AG04450 (cell line): Measurements from ENCODE around the gene KCTD21. TPM values are rescaled to one million over a fixed set of nuclear protein-coding genes. Genes with fewer than 3 reads are reported as not detected.

Experiments used
- CTCF ChIA-PET: fragments of 300-600, 350-600 bp; formaldehyde crosslinking; extraction: SDS; loops from one replicate; lab custom pipeline; 2022; ENCODE audit warnings: antibody characterized with exemption, inconsistent platforms; lab: Charles Lee
- POLR2A ChIA-PET: fragments of 350-600 bp; formaldehyde crosslinking; extraction: SDS; loops from one replicate; lab custom pipeline; 2021; ENCODE audit warnings: antibody characterized with exemption, inconsistent platforms; lab: Yijun Ruan, JAX
- DNase-seq: peaks from one replicate; pipeline ENCODE4 v3.0.0-alpha.2; 2011; ENCODE audit warnings: low read depth, low spot score
- H3K27ac ChIP-seq: one replicate; pipeline ENCODE4 v1.5.1; 2012; ENCODE audit warnings: low read depth, low read length, control low read depth
- H3K27me3 ChIP-seq: one replicate; pipeline ENCODE4 v1.6.0; 2012; ENCODE audit warnings: low read length; ENCODE audit not compliant: control insufficient read depth, insufficient read depth
- H3K4me3 ChIP-seq: 2 replicates; pipeline ENCODE4 v1.5.1; 2011; ENCODE audit warnings: mild to moderate bottlenecking, low read depth, low read length, control low read depth
- H3K9me3 ChIP-seq: 2 replicates; pipeline ENCODE4 v1.5.1; 2012; ENCODE audit warnings: low read length; ENCODE audit not compliant: control insufficient read depth, insufficient read depth
- polyA plus RNA-seq: library from polyadenylated mRNA; depleted of rRNA; stranded (reverse); fragments of >200 nt; gene quantifications from 2 replicates; pipeline ENCODE4 v1.2.3, GENCODE V29; 2011
- TF ChIP-seq, protein P1 (sequence below): IDR thresholded peaks from 2 replicates; pipeline ENCODE4 v1.5.1; 2011; ENCODE audit warnings: low read depth, low read length, control low read depth, inconsistent platforms

KCTD21 gene
- polyA plus RNA-seq, 1 experiment = 18.4 TPM

DNA sequence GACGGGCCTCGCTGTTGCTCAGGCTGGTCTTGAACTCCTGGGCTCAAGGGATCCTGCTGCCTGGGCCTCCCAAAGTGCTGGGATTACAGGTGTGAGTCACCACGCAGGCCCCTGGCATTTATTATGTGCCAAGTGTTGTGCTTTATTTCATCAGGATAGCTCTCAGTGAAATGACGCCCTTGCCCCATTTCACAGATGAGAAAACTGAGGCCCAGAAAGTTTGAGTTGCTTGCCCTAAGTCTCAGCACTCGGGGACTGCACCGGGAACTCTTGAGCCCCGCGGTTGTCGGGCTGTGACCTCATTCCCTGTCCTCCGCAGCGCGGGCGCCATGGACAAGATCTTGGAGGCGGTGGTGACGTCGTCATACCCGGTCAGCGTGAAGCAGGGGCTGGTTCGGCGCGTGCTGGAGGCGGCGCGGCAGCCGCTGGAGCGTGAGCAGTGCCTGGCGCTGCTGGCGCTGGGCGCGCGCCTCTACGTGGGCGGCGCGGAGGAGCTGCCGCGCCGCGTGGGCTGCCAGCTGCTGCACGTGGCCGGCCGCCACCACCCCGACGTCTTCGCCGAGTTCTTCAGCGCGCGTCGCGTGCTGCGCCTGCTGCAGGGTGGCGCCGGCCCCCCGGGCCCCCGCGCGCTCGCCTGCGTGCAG is 7.6 kb upstream of the KCTD21 start:
- Histone ChIP-seq H3K4me3 (no peak overlapping the region), H3K9me3 (no peaks in the 10 kb centered on the region), H3K27me3 (no peaks in the 10 kb centered on the region), H3K27ac (no peak overlapping the region)
- TF ChIP-seq, protein P1, sequence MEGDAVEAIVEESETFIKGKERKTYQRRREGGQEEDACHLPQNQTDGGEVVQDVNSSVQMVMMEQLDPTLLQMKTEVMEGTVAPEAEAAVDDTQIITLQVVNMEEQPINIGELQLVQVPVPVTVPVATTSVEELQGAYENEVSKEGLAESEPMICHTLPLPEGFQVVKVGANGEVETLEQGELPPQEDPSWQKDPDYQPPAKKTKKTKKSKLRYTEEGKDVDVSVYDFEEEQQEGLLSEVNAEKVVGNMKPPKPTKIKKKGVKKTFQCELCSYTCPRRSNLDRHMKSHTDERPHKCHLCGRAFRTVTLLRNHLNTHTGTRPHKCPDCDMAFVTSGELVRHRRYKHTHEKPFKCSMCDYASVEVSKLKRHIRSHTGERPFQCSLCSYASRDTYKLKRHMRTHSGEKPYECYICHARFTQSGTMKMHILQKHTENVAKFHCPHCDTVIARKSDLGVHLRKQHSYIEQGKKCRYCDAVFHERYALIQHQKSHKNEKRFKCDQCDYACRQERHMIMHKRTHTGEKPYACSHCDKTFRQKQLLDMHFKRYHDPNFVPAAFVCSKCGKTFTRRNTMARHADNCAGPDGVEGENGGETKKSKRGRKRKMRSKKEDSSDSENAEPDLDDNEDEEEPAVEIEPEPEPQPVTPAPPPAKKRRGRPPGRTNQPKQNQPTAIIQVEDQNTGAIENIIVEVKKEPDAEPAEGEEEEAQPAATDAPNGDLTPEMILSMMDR = no peak
- DNase-seq = no peak
- POLR2A ChIA-PET = no interaction called here
- CTCF ChIA-PET = interaction anchor here (1.4 kb wide), 1 partner anchor 369 kb away, joined by 3 read pairs; no protein-coding TSS in a partner anchor

DNA sequence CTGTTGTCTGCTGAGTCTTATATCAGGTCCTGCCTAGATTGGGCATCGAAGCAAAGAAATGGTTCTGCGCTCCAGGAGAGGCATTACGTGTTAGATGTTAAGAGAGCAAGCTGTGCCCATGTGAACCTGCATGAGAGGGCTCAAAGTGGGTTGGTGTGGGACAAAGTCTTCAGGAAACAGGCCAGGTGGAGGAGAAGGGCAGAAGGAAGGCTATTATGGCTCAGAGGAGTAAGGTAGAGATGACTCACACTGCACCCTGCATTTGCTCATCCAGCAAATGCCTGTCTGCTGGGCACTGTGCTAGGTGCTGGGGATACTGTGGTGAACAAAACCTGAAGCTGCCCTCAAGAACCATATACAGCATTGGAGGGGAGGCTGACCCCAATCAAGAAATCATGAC is 6.1 kb upstream of the KCTD21 start:
- Histone ChIP-seq H3K9me3 (no peaks in the 10 kb centered on the region), H3K27me3 (no peaks in the 10 kb centered on the region), H3K4me3 (no peak overlapping the region), H3K27ac (no peak overlapping the region)
- CTCF ChIA-PET = interaction anchor here (1.4 kb wide), 1 partner anchor 370 kb away, joined by 3 read pairs; no protein-coding TSS in a partner anchor
- POLR2A ChIA-PET = no interaction called here
- TF ChIP-seq, protein P1 = no peak
- DNase-seq = no peak

DNA sequence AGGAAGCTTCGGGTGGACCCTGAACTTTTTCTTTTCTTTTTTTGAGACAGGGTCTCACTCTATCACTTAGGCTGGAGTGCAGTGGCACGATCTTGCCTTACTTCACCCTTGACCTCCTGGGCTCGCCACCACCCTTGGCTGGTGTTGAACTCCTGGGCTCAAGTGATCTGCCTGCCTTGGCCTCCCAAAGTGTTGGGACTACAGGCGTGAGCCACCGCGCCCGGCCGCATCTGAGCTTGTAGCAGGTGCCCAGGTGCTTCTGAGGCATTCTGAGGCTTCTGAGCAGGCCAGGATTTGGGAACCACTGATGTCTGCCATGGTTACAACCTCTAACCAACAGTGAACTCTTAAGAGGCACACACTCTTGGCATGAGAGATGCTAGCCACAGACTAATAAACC is 5.4 kb upstream of the KCTD21 start:
- TF ChIP-seq, protein P1 = no peak
- no peak overlapping the region for H3K4me3 ChIP-seq
- no peak overlapping the region for H3K27ac ChIP-seq
- no peaks in the 10 kb centered on the region for H3K9me3 ChIP-seq
- no peaks in the 10 kb centered on the region for H3K27me3 ChIP-seq
- DNase-seq = no peak
- CTCF ChIA-PET = interaction anchor here (1.0 kb wide), 1 partner anchor 371 kb away, joined by 4 read pairs; no protein-coding TSS in a partner anchor
- POLR2A ChIA-PET = no interaction called here

DNA sequence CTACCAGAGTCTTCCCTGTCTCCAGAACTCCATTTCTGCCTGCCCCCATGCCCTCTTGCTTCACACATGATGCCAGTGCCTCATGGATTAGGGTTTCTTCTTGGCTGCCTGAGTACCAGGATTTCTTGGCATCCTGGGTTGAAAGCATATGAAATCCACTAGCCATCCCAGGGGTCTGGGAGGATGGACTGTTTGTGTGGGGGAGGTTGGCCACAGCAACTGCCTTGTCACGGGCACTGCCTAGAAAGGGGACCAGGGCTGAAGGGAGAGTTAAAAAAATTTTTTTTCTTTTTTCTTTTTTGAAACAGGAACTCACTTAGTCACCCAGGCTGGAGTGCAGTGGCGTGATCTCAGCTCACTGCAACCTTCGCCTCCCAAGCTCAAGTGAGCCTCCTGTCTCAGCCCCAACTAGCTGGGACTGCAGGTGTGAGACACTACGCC is 4.5 kb upstream of the KCTD21 start:
- ChIA-PET CTCF (interaction anchor here (1.0 kb wide), 1 partner anchor 371 kb away, joined by 4 read pairs; no protein-coding TSS in a partner anchor), POLR2A (no interaction called here)
- Histone ChIP-seq H3K27me3 (no peaks in the 10 kb centered on the region), H3K4me3 (no peak overlapping the region), H3K27ac (no peak overlapping the region), H3K9me3 (no peaks in the 10 kb centered on the region)
- TF ChIP-seq, protein P1 = no peak
- DNase-seq = no peak

DNA sequence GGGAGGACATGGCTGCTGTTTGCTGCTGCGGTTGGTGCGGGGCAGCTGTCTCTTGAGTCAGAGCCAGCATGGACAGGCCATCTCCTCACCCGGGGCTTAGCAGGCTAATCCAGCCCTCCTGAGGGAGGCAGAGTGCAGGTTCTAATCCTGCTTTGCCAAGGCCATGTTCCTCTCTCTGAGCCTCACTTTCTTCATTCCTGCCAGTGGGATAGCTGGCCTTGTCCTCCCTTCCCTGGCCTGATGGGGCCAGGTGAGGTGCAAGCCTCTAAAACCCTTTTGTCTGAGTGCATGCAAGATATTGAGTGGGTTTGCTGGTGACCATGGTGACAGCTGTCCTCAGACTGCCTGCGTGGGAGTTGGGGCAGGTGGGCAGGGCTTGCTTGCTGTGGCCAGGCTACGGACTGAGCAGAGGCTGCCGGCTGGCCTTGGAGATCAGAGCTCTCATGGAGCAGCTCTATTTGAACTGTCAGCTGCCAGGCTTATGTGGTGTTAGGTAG is 3.8 kb upstream of the KCTD21 start:
- TF ChIP-seq, protein P1 = no peak
- Histone ChIP-seq H3K27me3 (no peaks in the 10 kb centered on the region), H3K9me3 (no peaks in the 10 kb centered on the region), H3K4me3 (no peak overlapping the region), H3K27ac (no peak overlapping the region)
- ChIA-PET CTCF (no interaction called here), POLR2A (no interaction called here)
- no peak for DNase-seq
